Uterus (tissue), 4 donors: ENCODE results near the gene HOXB7. TPM values are rescaled to one million over a fixed set of nuclear protein-coding genes. Genes with fewer than 3 reads are reported as not detected.

Source experiments
- DNase-seq, 2 donors: peaks; one replicate each; pipeline ENCODE4 v3.0.0-alpha.2; 2019 to 2020
- H3K27ac ChIP-seq, 2 donors: fragments of 200-600 bp; sonication (generic); 1 replicate in 1 of 2; 2 replicates in 1 of 2; pipeline ENCODE4 v1.5.1; 2016 to 2018
- H3K27me3 ChIP-seq, 2 donors: fragments of 200-600 bp; sonication (generic); one replicate each; pipeline ENCODE4 v1.5.1; 2018 to 2019; ENCODE audit warnings: control low read depth in 1 of 2
- H3K36me3 ChIP-seq, 2 donors: fragments of 200-600 bp; sonication (generic); one replicate each; pipeline ENCODE4 v1.5.1; 2019; ENCODE audit warnings: control low read depth in 1 of 2
- H3K4me1 ChIP-seq, 2 donors: fragments of 200-600 bp; sonication (generic); one replicate each; pipeline ENCODE4 v1.5.1; 2018 to 2019; ENCODE audit warnings: control low read depth in 1 of 2
- H3K4me3 ChIP-seq, 2 donors: fragments of 200-600 bp; sonication (generic); 1 replicate in 1 of 2; 2 replicates in 1 of 2; pipeline ENCODE4 v1.5.1; 2018 to 2019; ENCODE audit warnings: mild to moderate bottlenecking in 1 of 2
- H3K9me3 ChIP-seq, 2 donors: fragments of 200-600 bp; sonication (generic); one replicate each; pipeline ENCODE4 v1.5.1; 2019; ENCODE audit warnings: control low read depth in 1 of 2
- POLR2A ChIP-seq, 2 donors: fragments of 450-650 bp; IDR thresholded peaks; one replicate each; pipeline ENCODE4 v1.6.1; 2016; ENCODE audit warnings: antibody characterized with exemption in 2 of 2, mild to moderate bottlenecking in 1 of 2, moderate library complexity in 1 of 2
- intact Hi-C: fragments of 100-400 bp; cut with DNase I; formaldehyde crosslinking; loops from one replicate; pipeline ENCODE4 v1.15.1; 2023; ENCODE audit warnings: low total_unique reads
- total RNA-seq, 4 donors: library from RNA; depleted of rRNA in 3 of 4; stranded (reverse); fragments of >200 nt in 3 of 4; gene quantifications; one replicate each; pipeline versions ENCODE4 v1.1.0 to v1.2.4, GENCODE V29; 2014 to 2023
- TF ChIP-seq, protein P1 (sequence below), 4 experiments: fragments of 200-600 bp in 2 of 4; fragments of 450-650 bp in 2 of 4; sonication (generic) in 2 of 4; IDR thresholded peaks; one replicate each; pipeline ENCODE4 v1.5.1; 2016 to 2019; ENCODE audit warnings: antibody characterized with exemption in 4 of 4, mild to moderate bottlenecking in 2 of 4, moderate library complexity in 1 of 4
- donor health status: DM: yes; HTN: yes; CAD: no.

HOXB7 gene
- total RNA-seq, 4 donors from 2014 or later: 1.0 to 6.9 (median 3.5) TPM; not detected in 1

DNA sequence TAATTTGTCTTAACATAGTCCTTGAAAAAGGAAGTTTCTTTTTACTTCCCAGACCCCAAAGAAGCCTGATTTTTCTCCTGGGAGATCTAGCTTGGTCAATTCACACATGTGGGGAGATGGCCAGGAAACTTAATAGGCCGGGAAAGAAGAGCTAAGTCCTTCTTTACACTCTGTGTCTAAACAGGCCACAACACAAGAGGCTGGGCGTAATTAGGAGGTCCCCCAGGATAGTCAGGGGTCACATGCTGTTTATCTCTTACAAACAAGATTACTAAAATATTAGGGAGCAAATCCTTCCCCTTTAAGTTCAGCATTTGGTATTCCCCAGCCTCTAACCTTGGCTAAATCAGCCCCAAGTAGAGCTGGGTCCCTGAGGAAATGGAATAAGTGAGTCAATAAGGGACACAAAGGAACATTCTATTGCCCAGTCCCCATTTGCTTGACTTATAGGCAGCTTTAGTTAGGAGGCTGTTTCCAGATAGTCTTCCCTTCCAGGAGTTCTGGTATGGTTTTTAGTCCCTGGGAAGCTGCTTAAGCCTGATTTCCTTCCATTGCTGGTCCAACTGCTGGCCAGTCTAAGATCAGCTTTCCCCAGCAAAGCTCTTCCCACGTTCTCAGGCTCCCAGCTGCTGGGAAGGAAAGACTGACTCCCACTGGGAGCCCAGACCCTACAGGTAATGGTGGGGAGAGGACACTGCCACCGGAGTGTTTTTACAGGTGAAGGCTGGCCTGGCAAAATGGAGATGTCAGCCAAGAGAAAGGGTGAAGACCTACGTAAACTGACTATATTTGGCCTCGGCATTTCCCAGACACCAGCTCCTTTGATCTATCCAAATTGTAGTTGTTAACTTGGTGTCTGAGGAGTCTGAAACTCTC lies 29.4 kb upstream of the HOXB7 start:
- no peak for DNase-seq
- intact Hi-C loops: no loop called here

DNA sequence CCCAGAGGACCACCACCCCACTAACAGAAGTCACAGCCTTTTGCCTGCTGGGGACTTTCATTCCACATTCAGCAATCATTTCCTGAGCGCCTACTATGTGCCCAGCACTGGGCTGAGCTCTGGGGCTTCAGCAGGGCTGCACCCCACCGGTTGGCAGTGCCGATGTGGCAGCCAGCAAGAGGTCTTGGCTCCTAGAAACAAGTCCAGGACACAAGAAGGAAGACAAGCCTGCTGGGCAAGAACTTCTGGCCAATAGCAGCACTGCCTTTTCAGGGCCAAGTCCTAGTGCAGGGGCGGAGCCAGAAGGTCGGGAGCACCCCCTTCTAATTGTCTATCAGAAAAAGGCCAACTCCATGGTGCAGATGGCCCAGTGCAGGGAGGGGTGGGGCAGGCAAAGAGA lies 28.3 kb upstream of the HOXB7 start:
- intact Hi-C loops: no loop called here
- no peak for DNase-seq

More for the DNA sequence above, 29.4 kb upstream of the HOXB7 start:
- H3K4me3 ChIP-seq: no peak overlapping the region
- peaks cover 9 to 62% of the 10 kb centered on the region in 2 donors for H3K27me3 ChIP-seq
- no peaks in the 10 kb centered on the region for H3K9me3 ChIP-seq
- TF ChIP-seq, protein P1, sequence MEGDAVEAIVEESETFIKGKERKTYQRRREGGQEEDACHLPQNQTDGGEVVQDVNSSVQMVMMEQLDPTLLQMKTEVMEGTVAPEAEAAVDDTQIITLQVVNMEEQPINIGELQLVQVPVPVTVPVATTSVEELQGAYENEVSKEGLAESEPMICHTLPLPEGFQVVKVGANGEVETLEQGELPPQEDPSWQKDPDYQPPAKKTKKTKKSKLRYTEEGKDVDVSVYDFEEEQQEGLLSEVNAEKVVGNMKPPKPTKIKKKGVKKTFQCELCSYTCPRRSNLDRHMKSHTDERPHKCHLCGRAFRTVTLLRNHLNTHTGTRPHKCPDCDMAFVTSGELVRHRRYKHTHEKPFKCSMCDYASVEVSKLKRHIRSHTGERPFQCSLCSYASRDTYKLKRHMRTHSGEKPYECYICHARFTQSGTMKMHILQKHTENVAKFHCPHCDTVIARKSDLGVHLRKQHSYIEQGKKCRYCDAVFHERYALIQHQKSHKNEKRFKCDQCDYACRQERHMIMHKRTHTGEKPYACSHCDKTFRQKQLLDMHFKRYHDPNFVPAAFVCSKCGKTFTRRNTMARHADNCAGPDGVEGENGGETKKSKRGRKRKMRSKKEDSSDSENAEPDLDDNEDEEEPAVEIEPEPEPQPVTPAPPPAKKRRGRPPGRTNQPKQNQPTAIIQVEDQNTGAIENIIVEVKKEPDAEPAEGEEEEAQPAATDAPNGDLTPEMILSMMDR (IDR thresholded peaks at IDR 0.05): no peak
- no peak for TF ChIP-seq POLR2A (IDR thresholded peaks at IDR 0.05)
- no peaks in the 10 kb centered on the region for H3K4me1 ChIP-seq
- no peaks in the 10 kb centered on the region for H3K36me3 ChIP-seq
- no peak overlapping the region for H3K27ac ChIP-seq

DNA sequence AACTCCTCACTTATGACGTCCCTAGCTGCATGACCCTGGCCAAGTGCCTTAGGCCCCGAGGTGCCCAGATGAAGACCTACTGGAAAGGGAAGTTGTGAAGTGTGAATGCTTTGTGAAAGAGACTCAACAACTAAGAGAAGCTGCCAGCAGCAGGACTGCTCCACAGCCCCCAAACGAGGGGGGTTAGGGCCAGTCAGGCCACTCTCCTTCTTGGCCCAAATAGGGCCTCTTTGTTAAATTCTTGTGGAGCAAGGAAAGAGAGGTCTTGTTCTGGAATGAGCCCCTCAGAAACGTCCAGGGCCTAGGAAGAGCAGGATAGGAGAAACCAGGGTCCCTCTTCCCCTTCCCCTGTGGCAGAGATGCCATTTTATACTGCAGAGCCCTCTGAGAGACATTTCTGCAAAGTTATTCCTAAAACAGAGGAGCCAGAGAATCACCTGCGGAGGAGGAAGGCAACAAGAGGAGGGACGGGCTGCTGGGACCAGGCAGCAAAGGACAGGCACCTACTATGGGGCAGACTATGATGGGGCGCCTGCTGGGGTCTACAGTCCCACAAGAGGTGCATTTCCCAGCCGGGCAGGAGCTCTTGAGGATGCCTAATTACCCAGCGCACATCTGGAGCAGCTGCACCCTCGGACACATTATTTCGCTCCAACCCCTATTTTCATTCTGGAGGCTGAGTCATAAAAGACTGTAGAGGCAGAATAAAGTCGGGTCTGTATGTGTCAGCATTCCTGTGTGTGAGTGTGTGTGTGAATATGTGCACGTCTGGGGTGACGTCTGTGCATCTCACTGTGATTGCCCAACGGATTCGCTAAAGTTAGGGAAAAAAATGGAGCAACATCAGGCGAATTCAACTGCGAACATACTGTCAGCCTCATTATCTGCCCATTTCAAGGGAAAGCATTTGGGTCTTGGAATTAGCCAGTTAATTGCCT lies 26.8 kb upstream of the HOXB7 start:
- Histone ChIP-seq H3K27ac (no peak overlapping the region), H3K4me1 (no peaks in the 10 kb centered on the region), H3K27me3 (peaks cover 18 to 70% of the 10 kb centered on the region in 2 donors), H3K36me3 (no peaks in the 10 kb centered on the region), H3K9me3 (no peaks in the 10 kb centered on the region), H3K4me3 (no peak overlapping the region)
- TF ChIP-seq, protein P1 (IDR thresholded peaks at IDR 0.05): no peak
- TF ChIP-seq POLR2A (IDR thresholded peaks at IDR 0.05): no peak
- DNase-seq: no peak
- intact Hi-C loops: no loop called here

More for the DNA sequence above, 28.3 kb upstream of the HOXB7 start:
- H3K9me3 ChIP-seq: no peaks in the 10 kb centered on the region
- H3K4me1 ChIP-seq: no peaks in the 10 kb centered on the region
- peaks cover 12 to 67% of the 10 kb centered on the region in 2 donors for H3K27me3 ChIP-seq
- no peak for TF ChIP-seq POLR2A (IDR thresholded peaks at IDR 0.05)
- H3K4me3 ChIP-seq: no peak overlapping the region
- H3K27ac ChIP-seq: no peak overlapping the region
- no peaks in the 10 kb centered on the region for H3K36me3 ChIP-seq

DNA sequence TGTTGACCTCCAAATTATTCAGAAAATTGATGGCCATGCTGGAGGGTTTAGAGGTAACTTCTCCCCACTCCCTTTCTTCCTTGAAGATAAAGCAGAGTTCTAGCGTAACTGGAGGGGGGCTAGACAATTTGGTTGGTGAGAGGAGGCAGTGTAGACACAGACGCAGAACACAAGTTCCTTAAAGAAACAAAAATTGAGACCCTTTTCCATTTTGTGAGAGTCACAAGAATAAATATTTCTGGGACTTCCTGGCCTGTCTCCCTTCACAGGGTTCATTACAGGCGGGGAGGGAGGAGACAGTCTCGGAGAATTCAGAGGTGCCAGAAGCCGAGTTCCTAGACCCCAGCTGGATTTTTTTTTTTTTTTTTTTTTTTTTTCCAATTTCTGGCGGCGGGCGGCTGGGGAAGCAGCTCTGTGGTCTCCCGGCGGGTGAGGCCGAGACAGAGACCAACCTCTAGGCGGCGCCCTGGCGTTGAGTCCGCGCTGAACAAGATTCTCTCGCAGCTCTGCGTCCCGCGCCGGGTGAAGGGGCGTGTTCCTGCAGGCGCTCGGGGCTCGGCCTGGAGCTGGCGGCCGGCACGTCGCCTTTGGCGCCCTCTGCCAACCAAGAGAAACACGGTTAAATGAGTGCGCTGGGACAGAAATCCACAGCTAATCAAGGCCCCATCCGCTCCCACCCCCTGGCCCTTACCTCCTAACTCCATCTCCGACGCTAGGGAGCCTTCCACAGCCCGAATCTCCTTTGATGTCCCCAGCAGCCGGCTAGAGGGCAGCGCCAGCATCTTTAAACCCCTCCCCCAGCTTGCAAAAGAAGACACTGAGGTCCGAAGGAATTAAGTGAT lies 25.6 kb upstream of the HOXB7 start:
- intact Hi-C loops: no loop called here
- Histone ChIP-seq H3K27me3 (peaks cover 14 to 62% of the 10 kb centered on the region in 2 donors), H3K36me3 (no peaks in the 10 kb centered on the region), H3K4me3 (no peak overlapping the region), H3K4me1 (no peaks in the 10 kb centered on the region), H3K9me3 (no peaks in the 10 kb centered on the region), H3K27ac (no peak overlapping the region)
- TF ChIP-seq POLR2A (IDR thresholded peaks at IDR 0.05): no peak
- TF ChIP-seq, protein P1 (IDR thresholded peaks at IDR 0.05): peak in 2 of 4 experiments; percentile 31 to 41
- DNase-seq: peak; percentile 44 to 46
